ENCODE results near the gene MIA. TPM values are rescaled to one million over a fixed set of nuclear protein-coding genes. Genes with fewer than 3 reads are reported as not detected.

Gene MIA
- total RNA-seq, 2 experiments from 2014 or later, result not detected

- POLR2A ChIA-PET, result interaction anchor here (1.1 to 2.5 kb wide), 4 partner anchors 20 to 82 kb away, joined by 3 to 20 read pairs (median 8); partner anchors contain the start of genes ACTMAP, COQ8B and RAB4B
- CTCF ChIA-PET, result interaction anchor here (0.9 to 1.4 kb wide), 7 partner anchors 20 to 334 kb away, joined by 3 to 7 read pairs (median 3); partner anchors contain the start of genes ACTMAP and RAB4B
Observed at GRCh38 chr19:40797963-40798682, 22.8 kb downstream of the MIA start.

- POLR2A ChIA-PET, result interaction anchor here (1.1 to 2.5 kb wide), 4 partner anchors 21 to 83 kb away, joined by 3 to 20 read pairs (median 8); partner anchors contain the start of genes ACTMAP, COQ8B and RAB4B
- CTCF ChIA-PET, result interaction anchor here (0.5 to 1.4 kb wide), 9 partner anchors 21 to 608 kb away, joined by 3 to 7 read pairs (median 3); partner anchors contain the start of genes ACTMAP and RAB4B
Observed at GRCh38 chr19:40798683-40799557, 23.6 kb downstream of the MIA start, which contains the start of gene EGLN2. Gene EGLN2, plus strand, starts transcription at chr19:40799191. Its CDS starts 1,382 bp downstream, at chr19:40800573.

GRCh38 chr19:40799558-40800338, 24.4 kb downstream of the MIA start:
- ChIA-PET POLR2A (interaction anchor here (1.5 to 2.5 kb wide), 3 partner anchors 22 to 84 kb away, joined by 3 to 20 read pairs (median 4); partner anchors contain the start of genes ACTMAP, COQ8B and RAB4B), CTCF (interaction anchor here (1.0 to 1.5 kb wide), 2 partner anchors 44 to 78 kb away, joined by 3 to 4 read pairs; no protein-coding TSS in a partner anchor)

- CTCF ChIA-PET, result interaction anchor here (0.8 to 1.5 kb wide), 2 partner anchors 44 to 137 kb away, joined by 3 read pairs; no protein-coding TSS in a partner anchor
Observed at GRCh38 chr19:40800339-40800996, 25.1 kb downstream of the MIA start.

GRCh38 chr19:40800997-40801377, 25.7 kb downstream of the MIA start:
- POLR2A ChIA-PET, result interaction anchor here (0.6 kb wide), 4 partner anchors 72 to 551 kb away, joined by 3 to 10 read pairs (median 6); no protein-coding TSS in a partner anchor

More at GRCh38 chr19:40800339-40800996, 25.1 kb downstream of the MIA start:
- POLR2A ChIA-PET, result interaction anchor here (0.5 kb wide), 1 partner anchor 657 kb away, joined by 5 read pairs; no protein-coding TSS in a partner anchor

GRCh38 chr19:40801426-40802299, 26.3 kb downstream of the MIA start:
- POLR2A ChIA-PET, result interaction anchor here (0.5 to 0.6 kb wide), 5 partner anchors 47 to 550 kb away, joined by 3 to 10 read pairs (median 8); no protein-coding TSS in a partner anchor
- CTCF ChIA-PET, result interaction anchor here (0.6 to 1.5 kb wide), 3 partner anchors 46 to 261 kb away, joined by 3 to 4 read pairs (median 3); no protein-coding TSS in a partner anchor

More at GRCh38 chr19:40800997-40801377, 25.7 kb downstream of the MIA start:
- CTCF ChIA-PET, result interaction anchor here (0.6 to 1.5 kb wide), 3 partner anchors 45 to 261 kb away, joined by 3 to 4 read pairs (median 3); no protein-coding TSS in a partner anchor

GRCh38 chr19:40802300-40803169, 27.2 kb downstream of the MIA start:
- POLR2A ChIA-PET, result interaction anchor here (0.5 kb wide), 2 partner anchors 48 to 189 kb away, joined by 5 to 8 read pairs; no protein-coding TSS in a partner anchor
- CTCF ChIA-PET, result interaction anchor here (0.8 to 1.9 kb wide), 3 partner anchors 10 to 50 kb away, joined by 3 to 7 read pairs (median 3); partner anchors contain the start of gene RAB4B

GRCh38 chr19:40803170-40803856, 28.0 kb downstream of the MIA start:
- POLR2A ChIA-PET, result interaction anchor here (0.6 kb wide), 1 partner anchor 53 kb away, joined by 4 read pairs; no protein-coding TSS in a partner anchor
- CTCF ChIA-PET, result interaction anchor here (0.8 to 1.9 kb wide), 3 partner anchors 9 to 51 kb away, joined by 3 to 7 read pairs (median 3); partner anchors contain the start of gene RAB4B

GRCh38 chr19:40803857-40804782, 28.8 kb downstream of the MIA start:
- POLR2A ChIA-PET, result interaction anchor here (0.6 to 1.3 kb wide), 2 partner anchors 54 kb away, joined by 3 to 4 read pairs; partner anchors contain the start of gene ACTMAP
- CTCF ChIA-PET, result interaction anchor here (0.6 to 3.2 kb wide), 7 partner anchors 8 to 52 kb away, joined by 3 to 10 read pairs (median 5); partner anchors contain the start of gene RAB4B

- POLR2A ChIA-PET, result interaction anchor here (0.7 to 1.3 kb wide), 2 partner anchors 53 to 54 kb away, joined by 3 read pairs; partner anchors contain the start of gene ACTMAP
- CTCF ChIA-PET, result interaction anchor here (0.6 to 3.2 kb wide), 5 partner anchors 32 to 88 kb away, joined by 4 to 10 read pairs (median 5); partner anchors contain the start of genes COQ8B and ITPKC
Observed at GRCh38 chr19:40804783-40805242, 29.5 kb downstream of the MIA start.

GRCh38 chr19:40805258-40805868, 30.0 kb downstream of the MIA start:
- POLR2A ChIA-PET, result interaction anchor here (0.7 to 1.5 kb wide), 3 partner anchors 28 to 55 kb away, joined by 3 read pairs; partner anchors contain the start of gene ACTMAP
- CTCF ChIA-PET, result interaction anchor here (0.8 to 3.2 kb wide), 6 partner anchors 28 to 142 kb away, joined by 3 to 20 read pairs (median 8); partner anchors contain the start of genes COQ8B, ITPKC and RAB4B

- POLR2A ChIA-PET, result interaction anchor here (0.5 to 1.5 kb wide), 5 partner anchors 16 to 363 kb away, joined by 3 to 4 read pairs (median 3); partner anchors contain the start of gene RAB4B
Observed at GRCh38 chr19:40806423-40807146, 31.3 kb downstream of the MIA start.

More at GRCh38 chr19:40806423-40807146, 31.3 kb downstream of the MIA start:
- CTCF ChIA-PET, result interaction anchor here (0.6 to 3.2 kb wide), 20 partner anchors 11 to 172 kb away, joined by 3 to 20 read pairs (median 4); partner anchors contain the start of genes ACTMAP, COQ8B, ITPKC and RAB4B

All from activated CD8-positive, alpha-beta memory T cell treated with anti-CD3 and anti-CD28 coated beads for 36 hours (primary cell).